Lung (tissue), 5 donors: ENCODE measurements around the gene FBXW10B. TPM values are rescaled to one million over a fixed set of nuclear protein-coding genes. Genes with fewer than 3 reads are reported as not detected.

Source experiments
- polyA plus RNA-seq, 2 donors: library from polyadenylated mRNA; stranded (reverse); fragments of 200-250 nt; gene quantifications; one replicate each; pipeline ENCODE4 v1.2.1, GENCODE V29; 2013
- small RNA-seq: library from RNA; depleted of rRNA; stranded (forward); fragments of <200 nt; gene quantifications from one replicate; pipeline ENCODE3, GENCODE V24; 2014; ENCODE audit warnings: low replicate concordance
- total RNA-seq, 2 donors: library from RNA; depleted of rRNA in 1 of 2; stranded (reverse); fragments of >200 nt in 1 of 2; gene quantifications; one replicate each; pipeline ENCODE4 v1.2.1, GENCODE V29; 2014 to 2021
- donor health status: Bipolar disorder and iron deficiency.
- donor health status: healthy.
- donor health status: DM: yes; HTN: yes; CAD: no.

The FBXW10B gene
- total and polyA plus RNA-seq, 4 donors, result 1.00 to 2.4 (median 1.3) TPM

Small RNA genes within 50 kb of the gene (small RNA-seq; reads per million reads assigned to genes)
- gene AC005838.1 (not detected), gene RF00090 (not detected)

Other genes starting within 250 kb of the FBXW10B start
- gene CDRT4, start 152.1 kb downstream of the FBXW10B start, total RNA-seq, result 1 to 10 TPM; 8.6 to 8.7 TPM
- 1 to 10 TPM in 1 of 2 donors, under 1 TPM in 1; 0.48 to 8.7 TPM for gene CDRT4, start 152.1 kb downstream of the FBXW10B start, polyA plus RNA-seq
- gene TVP23C, start 56.2 kb downstream of the FBXW10B start, total RNA-seq, result 10 to 100 TPM; 18.9 to 80.8 TPM
- gene TVP23C, start 56.2 kb downstream of the FBXW10B start, polyA plus RNA-seq, result 1 to 10 TPM; 2.7 to 7.0 TPM
- 10 to 100 TPM; 24.2 to 32.1 TPM for gene TRIM16, start 64.6 kb upstream of the FBXW10B start, total RNA-seq
- 10 to 100 TPM; 10.2 to 17.8 TPM for gene TRIM16, start 64.6 kb upstream of the FBXW10B start, polyA plus RNA-seq
- 10 to 100 TPM; 10.9 to 25.8 TPM for gene ZNF286A, start 80.0 kb upstream of the FBXW10B start, total RNA-seq
- 1 to 10 TPM; 3.8 TPM for gene ZNF286A, start 80.0 kb upstream of the FBXW10B start, polyA plus RNA-seq
- gene TBC1D26, start 112.6 kb upstream of the FBXW10B start, total RNA-seq, result under 1 TPM; 0.34 TPM
- gene TBC1D26, start 112.6 kb upstream of the FBXW10B start, polyA plus RNA-seq, result under 1 TPM; 0.09 to 0.30 TPM